CD4-positive, alpha-beta T cell (primary cell): ENCODE data around the gene COLGALT1. TPM values are rescaled to one million over a fixed set of nuclear protein-coding genes. Genes with fewer than 3 reads are reported as not detected.

Experiments used
- ATAC-seq: fragments of 200-7000 bp; cut with Tn5 transposase; one replicate; pipeline ENCODE4 v1.10.0; 2022; ENCODE audit warnings: mild to moderate bottlenecking; ENCODE audit not compliant: poor library complexity
- CTCF ChIA-PET: fragments of 350-600 bp; sonication (Branson Sonifier 250); formaldehyde crosslinking; loops from one replicate; lab custom pipeline; 2021; ENCODE audit warnings: antibody characterized with exemption, inconsistent platforms; lab: Charles Lee
- POLR2A ChIA-PET: fragments of 350-600 bp; sonication (Branson Sonifier 250); formaldehyde crosslinking; loops from one replicate; lab custom pipeline; 2021; ENCODE audit warnings: antibody characterized with exemption, inconsistent platforms; lab: Charles Lee
- DNase-seq, 14 experiments: peaks; one replicate each; pipeline ENCODE4 v3.0.0-alpha.2; 2013 to 2020; ENCODE audit warnings: mixed read lengths in 2 of 14
- H3K27ac ChIP-seq, 2 donors: one replicate each; pipeline versions ENCODE4 v1.5.1 to v1.7.0; 2013; ENCODE audit warnings: low read length in 2 of 2, low read depth in 1 of 2, mild to moderate bottlenecking in 1 of 2
- H3K27me3 ChIP-seq, 2 experiments: 1 replicate in 1 of 2; 2 replicates in 1 of 2; pipeline versions ENCODE4 v1.6.1 to v1.7.0; 2013; ENCODE audit warnings: low read length in 2 of 2, control low read depth in 1 of 2, mild to moderate bottlenecking in 1 of 2, moderate library complexity in 1 of 2; ENCODE audit not compliant: insufficient read depth in 2 of 2, control insufficient read depth in 1 of 2
- H3K36me3 ChIP-seq: one replicate; pipeline ENCODE4 v1.6.1; 2013; ENCODE audit warnings: low read length, control low read depth; ENCODE audit not compliant: insufficient read depth
- H3K4me1 ChIP-seq: one replicate; pipeline ENCODE4 v1.6.1; 2013; ENCODE audit warnings: low read length, control low read depth; ENCODE audit not compliant: insufficient read depth
- H3K4me3 ChIP-seq: one replicate; pipeline ENCODE4 v1.5.1; 2013; ENCODE audit warnings: mild to moderate bottlenecking, low read length, moderate library complexity
- H3K9me3 ChIP-seq, 2 experiments: 1 replicate in 1 of 2; 2 replicates in 1 of 2; pipeline versions ENCODE4 v1.6.1 to v1.7.0; 2013; ENCODE audit warnings: low read length in 2 of 2, mild to moderate bottlenecking in 2 of 2, control low read depth in 1 of 2, moderate library complexity in 1 of 2; ENCODE audit not compliant: control insufficient read depth in 1 of 2, insufficient read depth in 1 of 2
- H3K27ac Mint-ChIP-seq: one replicate; pipeline ENCODE4 v1.8.0; 2020; ENCODE audit warnings: mixed read lengths
- H3K27me3 Mint-ChIP-seq: one replicate; pipeline ENCODE4 v1.8.0; 2021; ENCODE audit warnings: mixed read lengths
- H3K36me3 Mint-ChIP-seq: one replicate; pipeline ENCODE4 v1.8.0; 2021; ENCODE audit warnings: low read depth, mixed read lengths
- H3K4me1 Mint-ChIP-seq: one replicate; pipeline ENCODE4 v1.8.0; 2021; ENCODE audit warnings: low read depth, mixed read lengths
- H3K4me3 Mint-ChIP-seq: one replicate; pipeline ENCODE4 v1.8.0; 2020; ENCODE audit warnings: mild to moderate bottlenecking, mixed read lengths
- H3K9me3 Mint-ChIP-seq: one replicate; pipeline ENCODE4 v1.8.0; 2020; ENCODE audit warnings: mixed read lengths
- intact Hi-C, 2 experiments: fragments of 100-400 bp; cut with DNase I in 1 of 2; cut with micrococcal nuclease in 1 of 2; formaldehyde crosslinking; loops; one replicate each; pipeline versions ENCODE4 v1.15.1 to v1.9.0; 2023 to 2025; cut with DNase I, micrococcal nuclease
- total RNA-seq, 174 experiments: library from RNA in 2 of 174; stranded (reverse) in 2 of 174; gene quantifications; one replicate each; pipeline ENCODE4 v1.2.3 and lab custom pipeline; 2021 to 2026
- TF ChIP-seq, protein P1 (sequence below): fragments of 200-600 bp; IDR thresholded peaks from one replicate; pipeline ENCODE4 v1.8.0; 2022; ENCODE audit warnings: antibody characterized with exemption, mild to moderate bottlenecking

COLGALT1 gene
- total RNA-seq, 2 experiments from 2014 or later, result 30.3 to 30.6 TPM

DNA sequence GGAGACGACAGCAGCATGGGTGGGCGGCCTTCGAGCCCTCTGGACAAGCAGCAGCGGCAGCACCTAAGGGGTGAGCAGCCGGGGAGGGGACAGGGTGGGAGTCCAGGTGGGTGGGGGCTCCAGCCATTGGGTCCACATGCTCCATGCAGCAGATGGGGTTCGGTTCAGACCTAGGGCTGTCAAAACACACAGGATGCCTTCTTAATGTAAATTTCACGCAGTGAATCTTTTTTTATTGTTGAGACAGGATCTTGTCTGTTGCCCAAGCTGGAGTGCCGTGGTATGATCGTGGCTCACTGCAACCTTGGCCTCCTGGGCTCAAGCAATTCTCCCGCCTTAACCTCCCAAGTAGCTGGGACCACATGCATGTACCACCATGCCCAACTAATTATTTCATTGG is 28.1 kb upstream of the COLGALT1 start:
- POLR2A ChIA-PET, result interaction anchor here (0.7 kb wide), 1 partner anchor 683 kb away, joined by 3 read pairs; no protein-coding TSS in a partner anchor

DNA sequence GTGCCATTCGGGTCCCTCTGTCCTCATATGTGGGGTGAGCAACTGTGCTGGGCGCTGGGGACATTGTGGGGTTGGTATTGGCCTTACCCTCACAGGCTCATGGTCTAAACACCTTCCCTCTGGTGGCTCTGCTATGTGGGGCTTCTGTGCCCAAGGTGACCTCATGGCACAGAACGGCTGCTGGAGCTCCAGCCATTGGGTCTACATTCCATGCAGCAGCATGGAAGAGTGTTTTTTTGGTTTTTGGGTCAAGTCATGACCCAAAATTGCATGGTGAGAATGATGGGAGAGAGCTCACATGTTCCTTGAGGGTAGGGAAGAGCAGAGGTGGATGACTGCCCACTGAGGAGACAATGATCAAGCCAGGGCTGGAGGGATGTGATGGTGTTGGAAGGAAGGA is 26.8 kb upstream of the COLGALT1 start:
- POLR2A ChIA-PET, result interaction anchor here (0.7 kb wide), 1 partner anchor 403 kb away, joined by 3 read pairs; no protein-coding TSS in a partner anchor
- no peak overlapping the region for H3K27ac ChIP-seq
- Mint-ChIP-seq H3K4me1 (peaks cover 13% of the 10 kb centered on the region), H3K4me3 (no peak overlapping the region), H3K27ac (no peak overlapping the region), H3K9me3 (no peaks in the 10 kb centered on the region), H3K36me3 (no peaks in the 10 kb centered on the region), H3K27me3 (no peaks in the 10 kb centered on the region)
- H3K27me3 ChIP-seq, result no peaks in the 10 kb centered on the region
- CTCF ChIA-PET, result no interaction called here
- H3K4me3 ChIP-seq, result no peak overlapping the region
- H3K9me3 ChIP-seq, result peaks cover 4 to 16% of the 10 kb centered on the region in 2 experiments
- TF ChIP-seq, protein P1, sequence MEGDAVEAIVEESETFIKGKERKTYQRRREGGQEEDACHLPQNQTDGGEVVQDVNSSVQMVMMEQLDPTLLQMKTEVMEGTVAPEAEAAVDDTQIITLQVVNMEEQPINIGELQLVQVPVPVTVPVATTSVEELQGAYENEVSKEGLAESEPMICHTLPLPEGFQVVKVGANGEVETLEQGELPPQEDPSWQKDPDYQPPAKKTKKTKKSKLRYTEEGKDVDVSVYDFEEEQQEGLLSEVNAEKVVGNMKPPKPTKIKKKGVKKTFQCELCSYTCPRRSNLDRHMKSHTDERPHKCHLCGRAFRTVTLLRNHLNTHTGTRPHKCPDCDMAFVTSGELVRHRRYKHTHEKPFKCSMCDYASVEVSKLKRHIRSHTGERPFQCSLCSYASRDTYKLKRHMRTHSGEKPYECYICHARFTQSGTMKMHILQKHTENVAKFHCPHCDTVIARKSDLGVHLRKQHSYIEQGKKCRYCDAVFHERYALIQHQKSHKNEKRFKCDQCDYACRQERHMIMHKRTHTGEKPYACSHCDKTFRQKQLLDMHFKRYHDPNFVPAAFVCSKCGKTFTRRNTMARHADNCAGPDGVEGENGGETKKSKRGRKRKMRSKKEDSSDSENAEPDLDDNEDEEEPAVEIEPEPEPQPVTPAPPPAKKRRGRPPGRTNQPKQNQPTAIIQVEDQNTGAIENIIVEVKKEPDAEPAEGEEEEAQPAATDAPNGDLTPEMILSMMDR, result no peak
- DNase-seq, result no peak
- peaks cover 20% of the 10 kb centered on the region for H3K4me1 ChIP-seq
- H3K36me3 ChIP-seq, result no peaks in the 10 kb centered on the region
- intact Hi-C loops, result no loop called here
- no peak for ATAC-seq

More for the DNA sequence above, 28.1 kb upstream of the COLGALT1 start:
- Mint-ChIP-seq H3K4me1 (peaks cover 26% of the 10 kb centered on the region), H3K27ac (no peak overlapping the region), H3K9me3 (no peaks in the 10 kb centered on the region), H3K27me3 (no peaks in the 10 kb centered on the region), H3K4me3 (no peak overlapping the region), H3K36me3 (no peaks in the 10 kb centered on the region)
- DNase-seq, result no peak
- TF ChIP-seq, protein P1, result no peak
- ATAC-seq, result no peak
- Histone ChIP-seq H3K4me1 (peaks cover 32% of the 10 kb centered on the region), H3K27me3 (no peaks in the 10 kb centered on the region), H3K36me3 (no peaks in the 10 kb centered on the region), H3K9me3 (peaks cover 4 to 16% of the 10 kb centered on the region in 2 experiments), H3K27ac (no peak overlapping the region), H3K4me3 (no peak overlapping the region)
- intact Hi-C loops, result no loop called here
- CTCF ChIA-PET, result no interaction called here

DNA sequence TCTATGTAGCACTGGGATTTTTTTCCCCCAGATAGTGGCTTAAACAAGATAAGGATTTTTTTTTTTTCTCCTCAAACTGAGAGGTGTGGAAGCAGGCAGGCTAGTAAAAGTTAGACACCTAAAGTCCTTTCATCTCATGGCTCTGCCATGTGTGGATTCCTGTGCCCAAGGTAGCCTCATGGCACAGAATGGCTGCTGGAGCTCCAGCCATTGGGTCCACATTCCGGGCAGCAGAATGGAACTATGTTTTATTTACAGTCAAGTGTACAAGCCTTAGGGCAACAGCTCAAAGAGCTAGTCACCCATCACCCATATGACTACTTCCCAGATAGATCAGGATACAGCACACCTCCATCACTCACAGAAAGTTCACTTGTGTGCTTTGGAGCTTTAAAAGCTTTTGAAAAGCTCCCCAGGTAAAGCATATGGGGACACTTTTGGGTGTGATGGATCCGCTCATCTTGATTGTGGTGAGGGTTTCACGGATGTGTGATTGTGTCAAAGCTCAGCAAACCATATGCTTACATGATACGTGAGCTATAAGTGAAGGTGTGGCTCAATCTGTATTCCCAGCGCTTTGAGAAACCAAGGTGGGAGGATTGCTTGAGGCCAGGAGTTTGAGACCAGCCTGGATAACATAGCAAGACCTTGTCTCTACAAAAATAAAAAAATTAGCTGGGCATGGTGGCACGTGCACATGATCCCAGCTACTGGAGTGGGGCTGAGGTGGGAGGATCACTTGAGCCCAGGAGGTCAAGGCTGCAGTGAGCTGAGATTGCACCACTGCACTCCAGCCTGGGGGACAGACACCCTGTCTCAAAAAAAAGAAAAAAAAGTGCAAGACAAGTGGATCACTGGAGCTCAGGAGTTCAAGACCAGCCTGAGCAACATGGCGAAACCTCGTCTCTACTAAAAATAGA is 25.9 kb upstream of the COLGALT1 start:
- ChIA-PET POLR2A (interaction anchor here (0.7 kb wide), 1 partner anchor 402 kb away, joined by 3 read pairs; no protein-coding TSS in a partner anchor), CTCF (interaction anchor here (1.1 kb wide), 1 partner anchor 11 kb away, joined by 3 read pairs; no protein-coding TSS in a partner anchor)
- Histone ChIP-seq H3K36me3 (no peaks in the 10 kb centered on the region), H3K4me3 (no peak overlapping the region), H3K27me3 (no peaks in the 10 kb centered on the region), H3K4me1 (peaks cover 11% of the 10 kb centered on the region), H3K9me3 (peaks cover 4 to 15% of the 10 kb centered on the region in 2 experiments), H3K27ac (no peak overlapping the region)
- Mint-ChIP-seq H3K4me3 (no peak overlapping the region), H3K27me3 (no peaks in the 10 kb centered on the region), H3K27ac (no peak overlapping the region), H3K36me3 (no peaks in the 10 kb centered on the region), H3K9me3 (no peaks in the 10 kb centered on the region), H3K4me1 (peaks cover 5% of the 10 kb centered on the region)
- ATAC-seq (no peak), DNase-seq (no peak)
- intact Hi-C loops, result no loop called here
- TF ChIP-seq, protein P1, result no peak
